ENCODE results near the gene SERINC5. TPM values are rescaled to one million over a fixed set of nuclear protein-coding genes. Genes with fewer than 3 reads are reported as not detected.
"Not testable (repeated sequence)": the region's sequence is repeated elsewhere in the genome, so short reads cannot be mapped to it uniquely, and the experiment has no call there.

Gene SERINC5
- total RNA-seq, 2 donors from 2014 or later = 23.3 to 26.7 TPM

GRCh38 chr5:80138486-80138885 lies 117.4 kb downstream of the SERINC5 start:
- H3K36me3 ChIP-seq (replicated peaks in 1 of 2; ENCODE audit: insufficient read depth in 1 of 2, low read depth in 2 of 2) = no peaks in the 10 kb centered on the region
- ATAC-seq (no peak), DNase-seq (no peak)
- H3K27me3 ChIP-seq = no peaks in the 10 kb centered on the region
- 98% methylated on average over 6 of the region's 6 CpGs for WGBS, 2 donors
- TF ChIP-seq POLR2A (IDR thresholded peaks at IDR 0.05) (no peak), CTCF (IDR thresholded peaks at IDR 0.05) (no peak)
- H3K9me3 ChIP-seq = no peaks in the 10 kb centered on the region
- H3K4me1 ChIP-seq = no peaks in the 10 kb centered on the region
- H3K27ac ChIP-seq = no peak overlapping the region
- intact Hi-C loops (cut with DNase I) = no loop called here
- no peak overlapping the region for H3K4me3 ChIP-seq

GRCh38 chr5:80136798-80137197 lies 119.0 kb downstream of the SERINC5 start:
- DNase-seq; H3K4me3 ChIP-seq; ATAC-seq; H3K4me1 ChIP-seq; H3K9me3 ChIP-seq; H3K27me3 ChIP-seq; H3K36me3 ChIP-seq (replicated peaks in 1 of 2; ENCODE audit: insufficient read depth in 1 of 2, low read depth in 2 of 2); intact Hi-C loops (cut with DNase I): not testable (repeated sequence)
- peak overlapping the region in 1 of 4 donors; percentile 50 for H3K27ac ChIP-seq
- 85 to 97% methylated on average over 7 of the region's 7 CpGs for WGBS, 2 donors

- WGBS, 2 donors = 75 to 77% methylated on average over 3 of the region's 3 CpGs
- intact Hi-C loops (cut with DNase I) = no loop called here
- ATAC-seq = no peak
- Histone ChIP-seq H3K4me3 (no peak overlapping the region), H3K36me3 (replicated peaks in 1 of 2; ENCODE audit: insufficient read depth in 1 of 2, low read depth in 2 of 2) (no peaks in the 10 kb centered on the region), H3K27ac (no peak overlapping the region), H3K4me1 (no peaks in the 10 kb centered on the region), H3K27me3 (no peaks in the 10 kb centered on the region), H3K9me3 (no peaks in the 10 kb centered on the region)
- TF ChIP-seq CTCF (IDR thresholded peaks at IDR 0.05) = no peak
- no peak for TF ChIP-seq POLR2A (IDR thresholded peaks at IDR 0.05)
- no peak for DNase-seq
Measured at GRCh38 chr5:80134876-80135275, 121.0 kb downstream of the SERINC5 start.

- 89 to 98% methylated on average over 5 of the region's 5 CpGs for WGBS, 2 donors
- DNase-seq = no peak
Measured at GRCh38 chr5:80129146-80129545, 126.7 kb downstream of the SERINC5 start.

GRCh38 chr5:80128141-80128540 lies 127.7 kb downstream of the SERINC5 start:
- TF ChIP-seq POLR2A (IDR thresholded peaks at IDR 0.05) = no peak
- no peak for TF ChIP-seq CTCF (IDR thresholded peaks at IDR 0.05)
- Histone ChIP-seq H3K27me3 (no peaks in the 10 kb centered on the region), H3K27ac (no peak overlapping the region), H3K4me1 (no peaks in the 10 kb centered on the region), H3K36me3 (replicated peaks in 1 of 2; ENCODE audit: insufficient read depth in 1 of 2, low read depth in 2 of 2) (no peaks in the 10 kb centered on the region), H3K4me3 (no peak overlapping the region), H3K9me3 (no peaks in the 10 kb centered on the region)
- DNase-seq (no peak), ATAC-seq (no peak)
- intact Hi-C loops (cut with DNase I) = no loop called here
- 70 to 71% methylated on average over 2 of the region's 2 CpGs for WGBS, 2 donors

More at GRCh38 chr5:80129146-80129545, 126.7 kb downstream of the SERINC5 start:
- intact Hi-C loops (cut with DNase I) = no loop called here
- Histone ChIP-seq H3K36me3 (replicated peaks in 1 of 2; ENCODE audit: insufficient read depth in 1 of 2, low read depth in 2 of 2) (no peaks in the 10 kb centered on the region), H3K27ac (no peak overlapping the region), H3K27me3 (no peaks in the 10 kb centered on the region), H3K9me3 (no peaks in the 10 kb centered on the region), H3K4me3 (no peak overlapping the region), H3K4me1 (no peaks in the 10 kb centered on the region)
- ATAC-seq = no peak
- TF ChIP-seq CTCF (IDR thresholded peaks at IDR 0.05) (no peak), POLR2A (IDR thresholded peaks at IDR 0.05) (no peak)

All from body of pancreas (tissue), 4 donors.